B cell (primary cell): ENCODE measurements around the gene DYNLT2. TPM values are rescaled to one million over a fixed set of nuclear protein-coding genes. Genes with fewer than 3 reads are reported as not detected.

Source experiments
- ATAC-seq: fragments of 200-7000 bp; cut with Tn5 transposase; one replicate; pipeline ENCODE4 v1.10.0; 2021; ENCODE audit warnings: low read depth, mild to moderate bottlenecking, moderate number of reproducible peaks, moderate library complexity
- CTCF ChIA-PET: fragments of 350-600 bp; sonication (Branson Sonifier 250); formaldehyde crosslinking; loops from one replicate; lab custom pipeline; 2021; ENCODE audit warnings: antibody characterized with exemption, inconsistent platforms; lab: Charles Lee
- POLR2A ChIA-PET: fragments of 350-600 bp; sonication (Branson Sonifier 250); formaldehyde crosslinking; loops from one replicate; lab custom pipeline; 2021; ENCODE audit warnings: antibody characterized with exemption; lab: Charles Lee
- DNase-seq: peaks from one replicate; pipeline ENCODE4 v3.0.0; 2013
- H2AFZ ChIP-seq: 2 replicates; pipeline ENCODE4 v1.6.1; 2012; ENCODE audit warnings: mild to moderate bottlenecking, low read depth, low read length; ENCODE audit not compliant: insufficient read depth, poor library complexity, severe bottlenecking
- H3K27ac ChIP-seq, 2 donors: 1 replicate in 1 of 2; 2 replicates in 1 of 2; pipeline ENCODE4 v1.5.1; 2012 to 2013; ENCODE audit warnings: low read length in 2 of 2, mild to moderate bottlenecking in 2 of 2, moderate library complexity in 1 of 2
- H3K27me3 ChIP-seq, 4 experiments: fragments of 200-600 bp in 1 of 4; sonication (generic) in 1 of 4; replicated peaks in 1 of 4; 1 replicate in 2 of 4; 2 replicates in 2 of 4; pipeline versions ENCODE4 v1.6.1 to v1.7.0; 2013 to 2016; ENCODE audit warnings: low read length in 3 of 4, mild to moderate bottlenecking in 2 of 4, mixed read lengths in 1 of 4, moderate library complexity in 1 of 4; ENCODE audit not compliant: insufficient read depth in 4 of 4, control insufficient read depth in 3 of 4; ENCODE audit errors: control extremely low read depth in 1 of 4
- H3K36me3 ChIP-seq, 2 experiments: replicated peaks in 1 of 2; 1 replicate in 1 of 2; 2 replicates in 1 of 2; pipeline versions ENCODE4 v1.6.1 to v1.7.1; 2013; ENCODE audit warnings: low read length in 1 of 2; ENCODE audit not compliant: insufficient read depth in 2 of 2, control insufficient read depth in 1 of 2; ENCODE audit errors: control extremely low read depth in 1 of 2, extremely low read depth in 1 of 2
- H3K4me1 ChIP-seq, 2 donors: fragments of 200-600 bp in 1 of 2; sonication (generic) in 1 of 2; 1 replicate in 1 of 2; 2 replicates in 1 of 2; pipeline versions ENCODE4 v1.5.1 to v1.6.1; 2013 to 2017; ENCODE audit warnings: low read length in 2 of 2; ENCODE audit not compliant: control insufficient read depth in 2 of 2, insufficient read depth in 2 of 2
- H3K4me2 ChIP-seq: replicated peaks from 2 replicates; pipeline ENCODE3; 2012; ENCODE audit warnings: mild to moderate bottlenecking, low read depth, low read length; ENCODE audit not compliant: poor library complexity, severe bottlenecking
- H3K4me3 ChIP-seq, 5 experiments: fragments of 200-600 bp in 1 of 5; sonication (generic) in 1 of 5; 1 replicate in 3 of 5; 2 replicates in 2 of 5; pipeline versions ENCODE4 v1.5.1 to v1.7.0; 2011 to 2016; ENCODE audit warnings: low read length in 4 of 5, mild to moderate bottlenecking in 4 of 5, low read depth in 2 of 5, control low read depth in 1 of 5, moderate library complexity in 1 of 5; ENCODE audit not compliant: insufficient read depth in 1 of 5; ENCODE audit errors: control extremely low read depth in 1 of 5, extremely low read depth in 1 of 5
- H3K79me2 ChIP-seq: fragments of 200-600 bp; sonication (generic); one replicate; pipeline ENCODE4 v1.6.0; 2016; ENCODE audit warnings: low read length; ENCODE audit not compliant: control insufficient read depth, insufficient read depth
- H3K9ac ChIP-seq: fragments of 200-600 bp; sonication (generic); 2 replicates; pipeline ENCODE4 v1.6.1; 2017; ENCODE audit warnings: mild to moderate bottlenecking, low read length, moderate library complexity
- H3K9me3 ChIP-seq, 3 donors: one replicate each; pipeline versions ENCODE4 v1.6.1 to v1.7.1; 2013; ENCODE audit warnings: low read length in 2 of 3; ENCODE audit not compliant: control insufficient read depth in 2 of 3, insufficient read depth in 1 of 3; ENCODE audit errors: control extremely low read depth in 1 of 3
- H4K20me1 ChIP-seq: 2 replicates; pipeline ENCODE4 v1.6.0; 2012; ENCODE audit warnings: mild to moderate bottlenecking, low read length; ENCODE audit not compliant: insufficient read depth, control insufficient read depth, poor library complexity, severe bottlenecking
- H3K27ac Mint-ChIP-seq: one replicate; pipeline ENCODE4 v1.8.0; 2021; ENCODE audit warnings: mixed read lengths
- H3K27me3 Mint-ChIP-seq: one replicate; pipeline ENCODE4 v1.8.0; 2021; ENCODE audit warnings: mixed read lengths
- H3K4me1 Mint-ChIP-seq: one replicate; pipeline ENCODE4 v1.8.0; 2021; ENCODE audit warnings: mixed read lengths
- H3K4me3 Mint-ChIP-seq: one replicate; pipeline ENCODE4 v1.8.0; 2021; ENCODE audit warnings: mixed read lengths
- H3K9me3 Mint-ChIP-seq: one replicate; pipeline ENCODE4 v1.8.0; 2022; ENCODE audit warnings: mixed read lengths; ENCODE audit not compliant: insufficient read depth
- CTCF ChIP-seq: fragments of 200-600 bp; IDR thresholded peaks from one replicate; pipeline ENCODE4 v1.8.0; 2022; ENCODE audit warnings: antibody characterized with exemption, mild to moderate bottlenecking
- EZH2 ChIP-seq: IDR thresholded peaks from 2 replicates; pipeline ENCODE4 v1.6.1; 2012; ENCODE audit warnings: borderline replicate concordance, low read depth, mild to moderate bottlenecking, moderate library complexity, low read length; ENCODE audit not compliant: insufficient read depth, poor library complexity, severe bottlenecking
- WGBS: methylation state at CpG from one replicate; pipeline ENCODE4 v1.1.5; 2013; ENCODE audit warnings: missing lambda C conversion rate; ENCODE audit not compliant: insufficient coverage; 5-methylcytosine and 5-hydroxymethylcytosine counted together
- intact Hi-C: fragments of 100-400 bp; cut with micrococcal nuclease; formaldehyde crosslinking; loops from one replicate; pipeline ENCODE4 v1.10.0; 2022
- polyA plus RNA-seq: library from polyadenylated mRNA; depleted of rRNA; stranded (reverse); fragments of >200 nt; gene quantifications from 2 replicates; pipeline ENCODE4 v1.2.3, GENCODE V29; 2012
- total RNA-seq, 2 donors: library from RNA; stranded (reverse); fragments of 120-200 nt in 1 of 2; gene quantifications; 1 replicate in 1 of 2; 2 replicates in 1 of 2; pipeline versions ENCODE4 v1.2.3 to v1.2.4, GENCODE V29; 2013 to 2022

The DYNLT2 gene
- total and polyA plus RNA-seq, 2 donors (not counting 1 experiment from before 2014, with no cell fraction given), result 2.4 to 7.2 TPM

- CTCF ChIA-PET, result no interaction called here
- intact Hi-C loops, result loop anchor here (10.0 kb wide), 1 partner anchor 574 kb away; the partner anchor contains the start of gene DLL1
Measured at GRCh38 chr6:169720207-169720855, 31.0 kb downstream of the DYNLT2 start.

More at GRCh38 chr6:169720207-169720855, 31.0 kb downstream of the DYNLT2 start:
- Mint-ChIP-seq H3K4me1 (peaks cover 32% of the 10 kb centered on the region), H3K27ac (no peak overlapping the region), H3K27me3 (no peaks in the 10 kb centered on the region), H3K9me3 (no peaks in the 10 kb centered on the region), H3K4me3 (no peak overlapping the region)
- Histone ChIP-seq H3K4me2 (no peak overlapping the region), H3K4me3 (no peak overlapping the region), H4K20me1 (no peaks in the 10 kb centered on the region), H3K4me1 (peaks cover 15 to 17% of the 10 kb centered on the region in 2 donors), H2AFZ (no peak overlapping the region), H3K9me3 (no peaks in the 10 kb centered on the region), H3K36me3 (peaks cover 0 to 16% of the 10 kb centered on the region in 2 experiments), H3K27me3 (no peaks in the 10 kb centered on the region), H3K79me2 (peaks cover 63% of the 10 kb centered on the region), H3K27ac (no peak overlapping the region), H3K9ac (no peak overlapping the region)
- 100% methylated on average over 3 of the region's 3 CpGs for WGBS
- POLR2A ChIA-PET, result no interaction called here
- ATAC-seq (no peak), DNase-seq (no peak)
- TF ChIP-seq EZH2, result no peak
- no peak for TF ChIP-seq CTCF
